NCI-H2227 treated with DMSO at 0.1 percent for 48 hours (cell line): Measurements from ENCODE around the gene ZBTB20.

Experiments used
- DNase-seq: peaks from one replicate; lab custom pipeline; 2025; lab: John Stamatoyannopoulos, UW

ZBTB20 gene

GRCh38 chr3:114527036-114527644 lies 619.9 kb downstream of the ZBTB20 start:
- no peak for DNase-seq

DNA sequence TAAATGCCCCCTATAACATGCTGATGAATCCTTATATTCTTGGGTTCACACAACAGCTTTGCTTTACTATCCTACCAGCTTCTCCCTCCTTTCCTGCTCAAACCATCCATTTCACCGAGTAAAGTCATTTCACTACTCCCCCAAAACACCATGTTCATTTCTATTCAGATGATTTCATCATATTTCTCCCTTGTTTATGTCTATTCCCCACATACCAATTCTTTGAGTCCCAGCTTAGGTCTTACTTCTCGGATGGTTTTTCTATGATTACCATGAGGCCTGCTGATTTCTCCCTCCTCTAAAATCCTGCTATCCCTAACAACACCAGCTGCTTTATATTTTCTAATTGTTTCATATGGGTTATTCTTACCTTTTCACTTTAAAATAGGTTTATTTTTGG lies 621.8 kb downstream of the ZBTB20 start:
- DNase-seq = no peak

DNA sequence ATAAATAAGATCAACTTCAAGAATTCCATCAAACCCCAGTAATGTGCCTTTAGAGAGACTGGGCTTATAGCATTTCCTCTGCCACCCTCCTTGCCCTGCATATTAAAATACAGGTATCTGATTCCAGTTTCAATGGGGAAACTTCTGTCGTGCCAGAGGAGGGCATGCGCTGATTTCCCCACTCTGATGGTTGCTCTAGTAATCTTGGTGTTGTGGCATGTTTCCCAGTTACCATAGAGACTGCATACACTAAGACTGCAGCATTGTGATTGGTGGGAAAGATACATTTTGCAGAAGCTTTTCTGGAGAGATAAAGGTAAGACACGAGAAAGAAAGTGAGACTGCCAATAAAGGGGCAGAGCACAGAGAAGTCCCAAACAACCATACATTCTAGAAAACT lies 627.7 kb downstream of the ZBTB20 start:
- DNase-seq = peak; percentile 23

DNA sequence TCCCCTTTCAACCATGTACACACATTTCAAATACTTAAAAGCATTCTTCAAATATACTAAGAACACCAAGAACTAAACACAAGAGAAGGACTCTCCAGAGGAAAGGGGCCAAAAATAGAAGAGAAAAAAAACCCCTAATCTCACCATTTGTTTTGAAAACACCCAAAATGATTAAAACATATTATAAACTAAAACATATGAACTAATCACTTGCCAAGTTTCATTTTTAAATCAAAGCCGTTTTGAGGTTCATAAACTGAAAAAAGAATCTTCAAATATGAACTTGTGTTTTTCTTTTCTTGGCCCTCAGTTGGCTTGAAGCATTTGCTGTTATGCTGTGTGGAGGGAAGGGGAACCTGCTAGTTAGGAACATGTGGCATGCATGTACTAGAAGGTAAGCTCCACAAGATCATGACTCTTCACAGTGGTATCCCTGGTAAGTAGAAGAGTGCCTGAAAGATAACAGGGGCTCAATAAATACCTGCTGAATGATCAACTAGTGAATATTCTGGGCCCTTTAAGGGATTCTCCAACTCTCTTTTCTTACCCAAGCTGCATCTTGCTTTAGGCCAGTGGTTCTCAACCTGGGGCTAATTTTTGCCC lies 628.8 kb downstream of the ZBTB20 start:
- no peak for DNase-seq

DNA sequence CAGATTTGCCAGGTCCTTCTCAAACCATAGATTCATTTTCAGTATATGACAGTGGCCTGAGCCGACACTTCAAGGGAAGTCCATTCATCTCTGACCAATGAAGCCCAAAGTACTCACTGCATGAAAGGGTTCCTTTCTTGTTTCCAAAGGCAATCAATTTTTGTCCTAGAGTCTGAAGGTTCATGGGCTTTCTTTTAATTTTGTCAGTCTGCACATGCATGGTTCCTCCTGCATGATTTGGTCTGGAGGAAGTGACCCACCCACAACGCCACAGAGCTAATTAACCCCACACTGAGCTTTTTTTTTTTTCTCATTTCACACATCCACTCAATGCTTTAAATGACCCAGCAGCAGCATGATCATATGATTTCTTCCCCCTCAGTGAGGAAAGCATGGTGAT lies 636.9 kb downstream of the ZBTB20 start:
- DNase-seq = no peak

GRCh38 chr3:114509756-114510155 lies 637.3 kb downstream of the ZBTB20 start:
- no peak for DNase-seq

DNA sequence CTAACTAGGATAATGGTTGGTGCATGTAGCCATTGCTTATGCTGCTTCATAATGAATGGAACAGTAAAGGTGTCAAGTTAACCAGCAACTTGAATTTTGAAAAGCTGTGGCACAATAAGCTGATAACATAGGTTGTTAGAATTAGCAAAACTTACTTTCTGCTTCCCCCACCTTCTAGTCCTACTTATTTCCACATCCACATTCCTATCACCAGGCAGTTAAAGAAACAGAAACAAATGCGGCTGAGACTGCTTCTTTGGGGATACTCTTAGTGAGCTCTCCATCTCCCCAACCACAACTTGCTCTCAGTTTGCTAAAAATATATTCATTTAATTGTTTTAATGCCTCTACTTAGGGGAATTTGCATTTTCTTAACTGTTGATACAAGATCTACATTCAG lies 638.1 kb downstream of the ZBTB20 start:
- DNase-seq = no peak

- DNase-seq = no peak
These were observed 638.9 kb downstream of the ZBTB20 start for GRCh38 chr3:114508208-114508607.

GRCh38 chr3:114506591-114507300 lies 640.3 kb downstream of the ZBTB20 start:
- no peak for DNase-seq

- DNase-seq = no peak
These were observed 642.0 kb downstream of the ZBTB20 start for GRCh38 chr3:114504941-114505628.

DNA sequence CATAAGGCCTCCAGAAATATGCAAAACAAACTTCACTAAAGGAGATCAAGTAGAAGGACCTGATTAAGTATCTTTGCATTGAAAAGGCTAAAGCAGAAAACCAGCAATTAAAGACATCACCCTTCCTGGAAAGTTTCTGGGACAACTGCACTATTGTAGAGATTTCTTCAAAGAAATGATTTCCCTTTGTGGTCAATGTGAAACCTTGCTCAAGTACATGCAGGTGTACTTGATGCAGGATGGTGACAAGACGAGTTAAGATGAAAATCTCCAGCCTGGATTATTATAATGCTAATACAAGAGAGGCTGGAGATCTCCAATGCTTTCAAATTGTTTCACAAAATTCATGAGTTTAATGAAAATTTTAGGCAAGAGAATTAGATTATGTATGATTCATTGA lies 644.9 kb downstream of the ZBTB20 start:
- DNase-seq = no peak

GRCh38 chr3:114499976-114500375 lies 647.1 kb downstream of the ZBTB20 start:
- DNase-seq = no peak

DNA sequence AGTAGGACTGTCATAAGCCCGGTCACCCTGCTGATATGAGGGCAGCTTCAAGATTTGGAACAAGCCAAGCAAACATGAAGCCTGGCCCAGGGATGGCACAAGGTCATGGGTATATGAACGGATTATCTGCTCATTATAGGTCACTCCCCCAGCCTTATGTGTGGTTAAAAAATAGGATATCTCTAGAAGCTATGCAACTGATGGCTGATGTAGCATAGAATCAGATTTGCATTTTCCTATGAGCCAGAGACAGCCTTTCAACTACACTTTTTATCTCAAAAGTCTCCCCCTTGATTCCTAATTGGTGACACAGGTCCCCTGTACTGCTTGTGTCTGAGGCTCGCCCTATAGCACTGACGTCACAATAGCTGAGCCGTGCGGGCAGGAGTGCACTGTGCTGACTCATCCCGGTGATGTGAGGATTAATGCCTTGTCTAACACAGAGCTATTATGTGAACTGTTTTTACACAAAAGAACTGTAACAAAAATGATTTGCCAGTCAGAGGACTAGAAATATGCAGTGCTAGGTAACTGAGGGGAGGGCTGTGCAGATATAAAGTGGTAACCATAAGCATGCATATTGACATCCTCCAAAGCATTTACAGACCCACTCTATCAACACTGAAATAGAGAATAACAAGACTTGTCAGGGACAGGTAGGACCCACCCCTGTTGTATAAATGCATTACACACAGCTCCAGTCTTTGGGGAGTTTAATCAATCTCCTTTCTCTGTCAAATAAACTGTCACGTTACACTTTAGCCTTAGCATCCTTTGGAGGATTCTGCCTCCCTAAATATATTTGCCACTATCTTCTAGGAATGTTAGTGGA lies 648.3 kb downstream of the ZBTB20 start:
- DNase-seq = peak; percentile 67

DNA sequence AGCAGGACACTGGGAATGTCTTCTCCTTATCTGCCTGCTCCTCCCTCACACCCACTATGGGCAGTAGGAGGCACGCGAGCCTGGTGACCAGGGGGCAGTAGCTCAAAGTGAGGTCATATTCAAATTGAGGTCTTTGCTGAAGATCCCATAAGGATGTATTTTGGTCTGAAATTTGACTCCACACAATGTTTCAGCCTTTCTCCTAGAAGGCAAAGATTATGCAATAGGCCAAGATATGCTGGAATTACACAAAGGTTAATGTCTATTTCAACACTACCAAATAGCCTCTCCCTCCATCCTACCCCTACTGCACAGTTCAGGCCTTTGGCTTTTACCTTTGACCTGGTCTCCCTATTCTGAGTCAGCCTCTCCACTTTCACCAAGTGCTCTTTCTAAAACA lies 650.2 kb downstream of the ZBTB20 start:
- DNase-seq = no peak

- DNase-seq = no peak
These were observed 650.6 kb downstream of the ZBTB20 start for GRCh38 chr3:114496466-114496865.

- no peak for DNase-seq
These were observed 651.1 kb downstream of the ZBTB20 start for GRCh38 chr3:114496021-114496434.

DNA sequence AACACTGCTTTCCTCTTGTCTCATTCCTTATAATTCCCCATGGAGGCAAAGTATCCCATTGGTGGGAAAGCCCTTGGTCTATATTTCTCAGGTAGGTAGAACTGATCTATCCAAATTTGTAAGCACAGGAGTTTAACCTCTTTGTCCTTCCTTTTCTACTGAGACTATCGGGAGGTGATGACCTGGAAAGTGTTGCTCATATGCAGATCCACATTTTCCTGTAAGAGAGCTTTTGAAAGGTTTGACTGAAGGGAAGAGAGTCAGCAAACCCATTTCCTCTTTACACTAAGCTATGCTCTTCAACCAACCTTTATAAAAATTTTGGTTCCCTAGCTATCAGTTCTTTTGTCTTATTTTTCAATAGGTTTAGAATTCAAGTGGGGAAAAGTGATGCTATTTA lies 652.6 kb downstream of the ZBTB20 start:
- DNase-seq = no peak

- DNase-seq = no peak
These were observed 656.3 kb downstream of the ZBTB20 start for GRCh38 chr3:114490829-114491228.

- no peak for DNase-seq
These were observed 659.6 kb downstream of the ZBTB20 start for GRCh38 chr3:114487502-114487901.

DNA sequence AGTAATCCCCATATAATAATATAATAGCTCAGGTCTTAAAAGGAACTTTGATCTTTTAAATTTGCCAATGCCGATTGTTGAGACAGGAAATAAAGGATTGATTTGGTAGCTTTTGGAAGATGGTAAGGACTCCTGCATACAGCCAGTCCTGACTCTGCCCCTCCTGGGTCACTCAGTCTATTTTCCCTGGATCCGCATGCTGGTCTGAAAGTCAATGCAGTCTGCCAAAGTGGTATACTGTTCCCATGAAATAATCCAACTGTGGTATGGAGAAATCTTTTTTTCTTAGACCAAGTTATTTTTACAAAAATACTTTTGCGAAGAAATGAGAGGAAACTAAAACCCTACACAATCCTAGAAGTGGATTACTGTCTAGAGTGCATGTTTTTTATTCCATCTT lies 662.2 kb downstream of the ZBTB20 start:
- DNase-seq = no peak

DNA sequence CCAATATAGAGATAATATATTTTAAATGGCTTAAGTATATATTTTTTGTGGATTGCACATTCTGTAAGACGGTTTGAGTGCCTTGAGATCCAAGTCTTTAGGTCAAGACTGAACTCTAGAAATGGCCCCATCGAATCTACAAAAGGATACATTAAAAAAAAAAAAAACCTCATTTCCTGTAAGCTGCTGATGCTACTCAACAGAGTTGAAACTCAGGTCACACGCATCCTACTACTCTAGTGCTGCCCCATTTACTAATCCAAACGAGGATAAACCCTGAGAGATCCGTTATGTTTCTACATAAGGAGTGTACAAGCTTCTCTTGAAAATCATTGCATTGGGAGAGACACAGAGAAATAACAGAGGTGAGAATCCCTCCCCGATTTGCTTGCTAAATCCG lies 666.0 kb downstream of the ZBTB20 start:
- DNase-seq = no peak

DNA sequence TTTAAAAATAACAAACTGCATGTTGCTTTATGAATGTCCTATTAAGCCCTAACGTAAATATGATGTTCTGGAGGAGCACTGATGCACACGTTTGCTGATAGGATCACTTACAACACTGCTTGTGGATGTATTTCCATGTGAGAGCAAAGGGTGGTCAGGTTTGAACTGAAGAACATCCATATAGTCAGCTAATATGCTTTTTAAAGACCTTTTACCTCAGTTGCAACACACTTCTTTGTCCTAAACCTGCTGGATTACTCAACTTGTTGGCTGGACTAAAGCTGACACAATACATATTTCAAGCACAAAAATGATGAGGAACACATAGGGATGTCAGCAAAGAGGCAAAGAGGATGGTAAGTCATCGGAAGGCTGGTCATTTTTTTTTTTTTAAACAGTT lies 666.6 kb downstream of the ZBTB20 start:
- no peak for DNase-seq
